Measurements from ENCODE around the gene LUM.

Gene LUM

DNA sequence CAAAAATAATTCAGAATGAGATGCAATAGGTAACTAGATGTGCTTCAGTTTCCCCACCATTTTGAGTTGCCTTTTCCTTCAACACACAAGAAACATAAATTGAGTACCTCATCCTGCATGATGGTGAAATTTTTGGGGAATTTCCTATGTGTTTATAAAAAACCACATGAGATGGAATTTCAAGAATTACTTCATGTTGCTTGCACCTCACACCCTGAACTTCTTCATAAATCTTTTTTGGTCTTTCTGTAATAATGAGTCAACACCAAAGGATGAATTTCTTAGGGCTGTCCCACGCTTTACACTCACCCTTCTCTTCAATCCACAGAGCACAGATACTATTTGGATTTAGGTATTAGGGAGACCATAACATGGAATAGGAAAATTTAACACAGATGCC, 22.6 kb upstream of the LUM start:
- Histone ChIP-seq H3K27ac (ENCODE audit: low read depth, low read length) (no peak overlapping the region), H3K36me3 (ENCODE audit: control insufficient read depth, low read length) (no peaks in the 10 kb centered on the region), H3K79me2 (ENCODE audit: control insufficient read depth, low read length) (no peaks in the 10 kb centered on the region), H3K9me3 (ENCODE audit: control insufficient read depth, insufficient read depth, low read length) (no peaks in the 10 kb centered on the region), H3K4me3 (ENCODE audit: low read length) (no peak overlapping the region), H3K4me2 (ENCODE audit: low read length) (no peak overlapping the region), H4K20me1 (ENCODE audit: control insufficient read depth, insufficient read depth, low read depth, low read length) (no peaks in the 10 kb centered on the region), H3F3A (ENCODE audit: control insufficient read depth, insufficient read depth) (no peaks in the 10 kb centered on the region), H3K9me2 (replicated peaks; ENCODE audit: control insufficient read depth, low read length) (no peaks in the 10 kb centered on the region), H3K4me1 (ENCODE audit: control insufficient read depth, low read length) (no peaks in the 10 kb centered on the region), H3K27me3 (ENCODE audit: control insufficient read depth, low read length) (no peaks in the 10 kb centered on the region)
- no peak for TF ChIP-seq EZH2phosphoT487 (IDR thresholded peaks at IDR 0.05; ENCODE audit: borderline replicate concordance, low read length)
- TF ChIP-seq, protein P1, sequence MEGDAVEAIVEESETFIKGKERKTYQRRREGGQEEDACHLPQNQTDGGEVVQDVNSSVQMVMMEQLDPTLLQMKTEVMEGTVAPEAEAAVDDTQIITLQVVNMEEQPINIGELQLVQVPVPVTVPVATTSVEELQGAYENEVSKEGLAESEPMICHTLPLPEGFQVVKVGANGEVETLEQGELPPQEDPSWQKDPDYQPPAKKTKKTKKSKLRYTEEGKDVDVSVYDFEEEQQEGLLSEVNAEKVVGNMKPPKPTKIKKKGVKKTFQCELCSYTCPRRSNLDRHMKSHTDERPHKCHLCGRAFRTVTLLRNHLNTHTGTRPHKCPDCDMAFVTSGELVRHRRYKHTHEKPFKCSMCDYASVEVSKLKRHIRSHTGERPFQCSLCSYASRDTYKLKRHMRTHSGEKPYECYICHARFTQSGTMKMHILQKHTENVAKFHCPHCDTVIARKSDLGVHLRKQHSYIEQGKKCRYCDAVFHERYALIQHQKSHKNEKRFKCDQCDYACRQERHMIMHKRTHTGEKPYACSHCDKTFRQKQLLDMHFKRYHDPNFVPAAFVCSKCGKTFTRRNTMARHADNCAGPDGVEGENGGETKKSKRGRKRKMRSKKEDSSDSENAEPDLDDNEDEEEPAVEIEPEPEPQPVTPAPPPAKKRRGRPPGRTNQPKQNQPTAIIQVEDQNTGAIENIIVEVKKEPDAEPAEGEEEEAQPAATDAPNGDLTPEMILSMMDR (IDR thresholded peaks at IDR 0.05; ENCODE audit: low read depth, low read length, poor library complexity, severe bottlenecking) = no peak

DNA sequence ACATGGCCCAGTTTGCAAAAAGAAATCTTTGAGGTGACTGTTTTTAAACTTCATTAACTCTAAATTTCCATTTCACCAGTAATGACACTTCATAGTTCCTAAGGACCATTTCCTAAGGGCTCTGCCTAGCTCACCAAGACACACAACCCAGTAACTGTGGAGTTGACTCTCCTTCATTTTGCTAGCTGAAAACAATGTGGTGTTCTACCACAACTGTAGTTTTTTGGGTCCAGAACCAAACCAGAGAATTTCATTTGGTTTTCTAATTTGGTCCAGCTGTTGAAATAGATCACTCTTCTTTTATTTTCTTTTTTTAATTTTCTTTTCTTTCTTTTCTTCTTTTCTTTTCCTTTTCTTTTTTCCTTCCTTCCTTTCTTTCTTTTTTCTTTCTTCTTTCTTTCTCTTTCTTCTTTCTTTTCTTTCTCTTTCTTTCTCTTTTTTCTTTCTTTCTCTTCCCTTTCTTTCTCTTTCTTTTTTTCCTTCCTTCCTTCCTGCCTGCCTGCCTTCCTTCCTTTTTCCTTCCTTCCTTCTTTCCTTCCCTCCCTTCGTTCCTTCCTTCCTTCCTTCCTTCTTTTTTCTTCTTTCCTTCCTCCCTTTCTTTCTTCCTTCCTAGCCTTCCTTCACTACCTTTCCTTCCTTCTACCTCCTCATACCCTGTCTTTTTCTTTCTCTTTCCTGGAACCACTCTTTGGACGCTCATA, 18.5 kb upstream of the LUM start:
- H3K4me3 ChIP-seq (ENCODE audit: low read length) = no peak overlapping the region
- no peak overlapping the region for H3K27ac ChIP-seq (ENCODE audit: low read depth, low read length)
- H3F3A ChIP-seq (ENCODE audit: control insufficient read depth, insufficient read depth) = no peaks in the 10 kb centered on the region
- no peaks in the 10 kb centered on the region for H3K9me2 ChIP-seq (replicated peaks; ENCODE audit: control insufficient read depth, low read length)
- no peaks in the 10 kb centered on the region for H3K36me3 ChIP-seq (ENCODE audit: control insufficient read depth, low read length)
- no peaks in the 10 kb centered on the region for H4K20me1 ChIP-seq (ENCODE audit: control insufficient read depth, insufficient read depth, low read depth, low read length)
- no peaks in the 10 kb centered on the region for H3K4me1 ChIP-seq (ENCODE audit: control insufficient read depth, low read length)
- H3K79me2 ChIP-seq (ENCODE audit: control insufficient read depth, low read length) = no peaks in the 10 kb centered on the region
- no peak overlapping the region for H3K4me2 ChIP-seq (ENCODE audit: low read length)
- H3K27me3 ChIP-seq (ENCODE audit: control insufficient read depth, low read length) = no peaks in the 10 kb centered on the region
- no peak for TF ChIP-seq EZH2phosphoT487 (IDR thresholded peaks at IDR 0.05; ENCODE audit: borderline replicate concordance, low read length)
- no peaks in the 10 kb centered on the region for H3K9me3 ChIP-seq (ENCODE audit: control insufficient read depth, insufficient read depth, low read length)

DNA sequence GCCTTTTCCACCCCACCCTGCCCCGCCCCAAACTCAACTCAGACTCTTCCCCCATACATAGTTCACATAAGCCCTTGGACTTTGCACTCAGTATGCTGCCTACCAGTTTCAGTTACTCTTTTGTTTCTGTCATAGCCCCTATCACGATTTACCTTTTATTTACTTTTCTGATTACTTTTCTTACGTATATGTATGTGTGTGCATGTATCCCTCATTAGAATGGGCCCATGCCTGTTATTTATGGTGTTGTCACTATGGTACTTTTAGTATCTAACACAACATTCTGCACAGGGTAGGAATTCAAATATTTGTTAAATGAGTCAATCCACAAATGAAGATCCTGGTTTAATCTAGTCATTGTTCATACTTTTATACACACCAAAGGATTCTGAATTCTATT, 16.5 kb upstream of the LUM start:
- Histone ChIP-seq H3K4me3 (ENCODE audit: low read length) (no peak overlapping the region), H3K9me3 (ENCODE audit: control insufficient read depth, insufficient read depth, low read length) (no peaks in the 10 kb centered on the region), H3K36me3 (ENCODE audit: control insufficient read depth, low read length) (no peaks in the 10 kb centered on the region), H3K9me2 (replicated peaks; ENCODE audit: control insufficient read depth, low read length) (no peaks in the 10 kb centered on the region), H3K27ac (ENCODE audit: low read depth, low read length) (no peak overlapping the region), H3K4me1 (ENCODE audit: control insufficient read depth, low read length) (no peaks in the 10 kb centered on the region), H4K20me1 (ENCODE audit: control insufficient read depth, insufficient read depth, low read depth, low read length) (no peaks in the 10 kb centered on the region), H3K79me2 (ENCODE audit: control insufficient read depth, low read length) (no peaks in the 10 kb centered on the region), H3F3A (ENCODE audit: control insufficient read depth, insufficient read depth) (no peaks in the 10 kb centered on the region), H3K4me2 (ENCODE audit: low read length) (no peak overlapping the region), H3K27me3 (ENCODE audit: control insufficient read depth, low read length) (no peaks in the 10 kb centered on the region)
- TF ChIP-seq, protein P1 (IDR thresholded peaks at IDR 0.05; ENCODE audit: low read depth, low read length, poor library complexity, severe bottlenecking) = no peak
- TF ChIP-seq EZH2phosphoT487 (IDR thresholded peaks at IDR 0.05; ENCODE audit: borderline replicate concordance, low read length) = no peak

DNA sequence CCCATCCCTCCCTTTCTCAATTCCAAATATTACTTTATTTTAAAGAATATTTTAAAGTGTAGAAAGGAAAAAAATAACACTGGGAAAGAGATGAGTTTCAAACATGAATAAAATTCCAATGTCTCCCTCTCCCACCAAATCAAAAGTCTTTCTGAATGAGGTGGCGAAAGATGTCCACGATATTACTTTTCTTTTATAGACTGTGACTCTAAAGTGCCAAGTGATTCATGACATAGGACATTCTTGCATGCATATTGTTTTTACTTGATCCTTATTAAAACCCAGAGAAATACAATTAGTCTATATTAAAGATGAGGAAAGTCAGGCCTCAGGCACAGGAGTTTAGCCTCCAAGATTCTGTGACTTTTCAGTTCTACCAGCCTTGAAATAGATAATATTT, 16.0 kb upstream of the LUM start:
- H3K27me3 ChIP-seq (ENCODE audit: control insufficient read depth, low read length) = no peaks in the 10 kb centered on the region
- no peaks in the 10 kb centered on the region for H3K4me1 ChIP-seq (ENCODE audit: control insufficient read depth, low read length)
- H3F3A ChIP-seq (ENCODE audit: control insufficient read depth, insufficient read depth) = no peaks in the 10 kb centered on the region
- TF ChIP-seq, protein P1 (IDR thresholded peaks at IDR 0.05; ENCODE audit: low read depth, low read length, poor library complexity, severe bottlenecking) = no peak
- no peaks in the 10 kb centered on the region for H3K36me3 ChIP-seq (ENCODE audit: control insufficient read depth, low read length)
- H3K79me2 ChIP-seq (ENCODE audit: control insufficient read depth, low read length) = no peaks in the 10 kb centered on the region
- H3K9me2 ChIP-seq (replicated peaks; ENCODE audit: control insufficient read depth, low read length) = no peaks in the 10 kb centered on the region
- H3K9me3 ChIP-seq (ENCODE audit: control insufficient read depth, insufficient read depth, low read length) = no peaks in the 10 kb centered on the region
- no peak overlapping the region for H3K27ac ChIP-seq (ENCODE audit: low read depth, low read length)
- no peak overlapping the region for H3K4me3 ChIP-seq (ENCODE audit: low read length)
- no peak overlapping the region for H3K4me2 ChIP-seq (ENCODE audit: low read length)
- H4K20me1 ChIP-seq (ENCODE audit: control insufficient read depth, insufficient read depth, low read depth, low read length) = no peaks in the 10 kb centered on the region

Measured in DOHH2 (cell line).